Measurements from ENCODE around the gene SLC12A7.
"Not testable (repeated sequence)": the region's sequence is repeated elsewhere in the genome, so short reads cannot be mapped to it uniquely, and the experiment has no call there.

Gene SLC12A7

DNA sequence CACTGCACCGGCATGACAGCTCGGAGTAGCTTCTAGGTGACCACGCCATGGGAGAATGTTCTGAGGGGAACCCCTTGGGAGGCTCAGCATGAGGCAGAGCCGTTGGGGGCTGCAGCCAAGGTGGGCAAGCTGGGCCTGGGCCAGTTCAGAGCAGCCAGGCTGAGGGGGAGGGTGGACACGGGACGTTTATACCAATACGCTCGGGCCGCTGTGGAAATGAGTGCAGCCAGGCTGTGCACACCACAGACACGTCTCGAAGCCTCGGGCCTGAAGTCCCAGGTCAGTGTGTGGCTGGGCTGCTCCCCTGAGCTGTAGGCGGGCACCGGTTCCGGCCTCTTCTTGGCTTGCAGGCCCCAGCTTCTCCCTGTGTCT is 28.9 kb upstream of the SLC12A7 start:
- DNase-seq (ENCODE audit: low spot score), result no peak

GRCh38 chr5:1140171-1140817 is 28.4 kb upstream of the SLC12A7 start:
- peak; percentile 42 for DNase-seq (ENCODE audit: low spot score)

- DNase-seq (ENCODE audit: low spot score), result no peak
Observed at GRCh38 chr5:1139331-1140170, 27.7 kb upstream of the SLC12A7 start.

GRCh38 chr5:1138445-1139245 is 26.8 kb upstream of the SLC12A7 start:
- DNase-seq (ENCODE audit: low spot score), result no peak

DNA sequence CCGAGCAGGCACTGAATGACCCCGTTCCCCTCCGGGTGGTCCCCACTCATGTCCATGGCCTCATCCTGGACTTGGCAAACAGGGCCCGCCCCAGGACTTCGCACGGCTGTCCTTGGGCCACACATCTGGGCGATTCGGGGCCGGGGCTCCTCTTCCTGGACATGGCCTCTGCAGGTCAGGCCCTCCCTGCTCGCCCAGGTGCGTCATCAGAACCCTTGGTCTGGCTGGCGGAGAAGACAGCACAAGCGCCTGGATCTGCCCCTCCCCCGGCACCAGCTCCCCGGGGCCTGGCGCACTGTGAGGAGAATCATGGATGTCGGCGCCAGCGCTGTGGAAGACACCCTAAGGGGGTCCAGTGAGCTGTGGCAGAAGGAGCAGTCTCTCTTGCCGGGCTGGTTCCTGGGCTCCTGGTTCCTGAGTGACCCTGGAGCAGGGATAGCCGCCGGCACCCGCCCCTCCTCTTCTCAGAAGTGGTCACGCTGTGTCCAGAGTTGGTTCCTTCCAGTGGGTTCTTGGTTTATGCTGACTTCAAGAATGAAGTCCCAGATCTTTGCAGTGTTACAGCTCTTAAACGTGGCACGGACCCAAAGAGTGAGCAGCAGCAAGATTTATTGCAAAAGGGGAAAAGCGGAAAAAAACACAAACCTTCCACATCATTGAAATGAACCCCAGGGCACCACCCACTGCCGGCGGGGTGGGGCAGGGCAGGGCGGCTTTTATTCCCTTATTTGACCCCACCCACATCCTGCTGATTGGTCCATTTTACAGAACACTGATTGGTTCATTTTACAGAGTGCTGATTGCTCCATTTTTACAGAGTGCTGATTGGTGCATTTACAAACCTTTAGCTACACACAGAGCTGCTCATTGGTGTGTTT is 25.9 kb upstream of the SLC12A7 start:
- no peak for DNase-seq (ENCODE audit: low spot score)

DNA sequence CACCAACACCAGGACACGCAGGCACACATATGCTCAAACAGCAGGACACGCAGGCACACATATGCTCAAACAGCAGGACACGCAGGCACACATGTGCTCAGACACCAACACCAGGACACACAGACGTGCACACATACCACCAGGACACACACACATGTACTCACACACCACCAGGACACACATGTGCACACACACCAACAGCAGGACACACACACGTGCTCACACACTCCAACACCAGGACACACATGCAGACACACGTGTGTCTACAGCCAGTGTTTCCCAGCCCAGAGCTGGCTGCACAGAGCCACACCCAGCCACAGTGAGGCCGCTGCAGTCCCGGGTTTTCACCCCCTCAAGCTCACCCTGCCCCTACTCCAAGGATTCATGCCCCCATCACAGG is 25.0 kb upstream of the SLC12A7 start:
- no peak for DNase-seq (ENCODE audit: low spot score)

GRCh38 chr5:1135696-1136525 is 24.0 kb upstream of the SLC12A7 start:
- no peak for DNase-seq (ENCODE audit: low spot score)

GRCh38 chr5:1134478-1134877 is 22.6 kb upstream of the SLC12A7 start:
- DNase-seq (ENCODE audit: low spot score), result no peak

GRCh38 chr5:1133510-1134201 is 21.8 kb upstream of the SLC12A7 start:
- no peak for DNase-seq (ENCODE audit: low spot score)

DNA sequence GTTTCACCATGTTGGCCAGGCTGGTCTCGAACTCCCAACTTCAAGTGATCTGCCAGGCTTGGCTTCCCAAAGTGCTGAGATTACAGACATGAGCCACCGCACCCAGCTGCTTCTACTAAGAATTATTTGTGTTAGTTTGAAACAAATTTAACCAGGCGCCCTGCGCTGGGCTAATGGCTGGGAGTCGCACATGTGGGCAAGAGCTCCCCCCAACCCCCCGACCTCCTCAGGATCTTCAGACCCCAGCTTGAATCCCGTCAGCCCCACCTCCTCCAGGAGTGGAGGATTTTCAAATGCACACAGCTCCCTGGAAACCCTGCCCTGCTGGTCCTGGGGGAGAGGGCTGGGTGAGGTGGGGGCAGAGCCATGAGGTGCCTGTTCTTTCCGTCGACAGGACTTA is 21.2 kb upstream of the SLC12A7 start:
- DNase-seq (ENCODE audit: low spot score), result no peak

DNA sequence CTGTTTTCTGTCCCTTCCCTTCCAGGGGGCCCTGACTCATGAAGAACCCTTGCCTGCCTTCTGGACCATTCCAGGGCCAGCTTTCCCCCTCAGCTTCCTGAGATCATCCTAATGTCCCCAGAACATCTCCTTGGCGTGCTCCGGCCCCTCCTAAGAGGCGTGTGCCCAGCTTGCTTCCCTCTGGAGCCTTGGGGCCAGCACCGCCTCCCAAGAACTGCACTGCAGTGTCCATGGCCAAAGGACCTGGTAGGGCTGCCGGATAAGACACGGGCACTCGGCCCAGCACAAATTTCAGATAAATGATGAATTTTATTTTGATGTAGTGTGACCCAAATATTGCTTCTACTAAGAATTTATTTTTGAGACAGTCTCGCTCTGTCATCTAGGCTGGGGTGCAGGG is 20.7 kb upstream of the SLC12A7 start:
- DNase-seq (ENCODE audit: low spot score), result no peak

- DNase-seq (ENCODE audit: low spot score), result no peak
Observed at GRCh38 chr5:1131726-1132125, 19.9 kb upstream of the SLC12A7 start.

- no peak for DNase-seq (ENCODE audit: low spot score)
Observed at GRCh38 chr5:1131191-1131621, 19.3 kb upstream of the SLC12A7 start.

- no peak for DNase-seq (ENCODE audit: low spot score)
Observed at GRCh38 chr5:1130218-1130946, 18.5 kb upstream of the SLC12A7 start.

DNA sequence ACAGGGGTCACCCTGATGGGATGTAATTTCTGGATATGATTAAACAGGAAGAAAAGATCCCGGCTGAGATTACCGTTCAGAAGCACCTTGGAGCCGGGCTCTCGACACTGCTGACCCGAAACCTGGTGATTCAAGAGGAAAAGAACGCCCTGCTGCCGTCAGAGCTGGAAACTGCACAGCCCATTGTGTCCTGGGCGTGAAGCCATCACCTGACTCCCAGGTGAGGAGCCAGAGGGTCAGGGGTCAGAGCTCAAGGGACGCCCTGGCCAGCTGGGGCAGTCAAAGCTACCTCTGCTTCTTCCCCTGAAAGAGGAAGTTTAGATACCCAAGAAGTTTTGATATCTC is 17.8 kb upstream of the SLC12A7 start:
- DNase-seq (ENCODE audit: low spot score), result no peak

DNA sequence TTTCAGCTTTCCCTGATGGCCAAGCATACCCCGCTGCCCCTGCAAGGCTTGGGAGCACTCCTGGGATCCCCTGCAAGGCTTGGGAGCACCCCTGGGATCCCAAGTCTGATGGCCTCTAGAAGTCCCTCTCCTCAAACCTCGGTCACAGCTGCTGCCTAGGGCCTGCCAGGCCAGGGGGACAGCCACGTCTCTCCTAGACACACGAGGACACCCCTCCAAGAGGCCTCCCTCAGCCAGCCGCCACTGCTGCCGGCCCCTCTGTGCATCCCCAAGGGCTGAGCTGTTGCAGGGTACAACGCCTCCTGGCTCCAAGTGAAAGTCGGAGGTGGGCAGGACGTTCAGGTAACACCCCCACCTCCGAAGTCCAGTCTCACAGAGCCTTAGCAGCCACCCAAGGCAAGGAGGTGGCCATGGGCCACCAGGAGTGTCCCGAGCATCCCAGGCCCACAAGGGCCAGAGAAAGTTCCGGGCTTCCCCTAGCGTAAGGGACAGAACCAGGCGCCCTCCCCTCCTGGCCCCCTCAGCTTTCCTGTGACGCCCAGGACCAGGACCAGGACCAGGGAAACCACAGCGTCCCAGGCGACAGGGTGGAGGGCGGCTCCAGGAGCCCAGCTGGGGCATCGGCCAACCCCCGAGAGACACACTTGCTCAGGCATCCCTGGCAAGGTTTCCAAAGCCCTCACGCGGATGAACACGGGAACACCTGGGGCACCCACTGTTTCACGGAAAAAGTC is 17.3 kb upstream of the SLC12A7 start:
- DNase-seq (ENCODE audit: low spot score), result no peak

GRCh38 chr5:1127959-1128785 is 16.3 kb upstream of the SLC12A7 start:
- DNase-seq (ENCODE audit: low spot score), result peak; percentile 49

DNA sequence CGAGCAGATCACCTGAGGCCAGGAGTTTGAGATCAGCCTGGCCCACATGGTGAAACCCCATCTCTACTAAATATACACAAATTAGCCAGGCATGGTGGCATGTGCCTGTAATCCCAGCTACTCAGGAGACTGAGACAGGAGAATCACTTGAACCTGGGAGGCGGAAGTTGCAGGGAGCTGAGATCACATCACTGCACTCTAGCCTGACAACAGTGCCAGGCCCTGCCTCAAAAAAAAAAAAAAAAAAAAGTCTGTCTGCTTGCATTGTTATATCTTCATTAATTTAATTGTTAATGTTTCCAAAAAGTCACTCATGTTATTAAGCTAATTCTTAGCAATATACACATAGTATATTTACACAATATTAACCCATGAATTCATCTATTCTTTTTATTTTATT is 13.8 kb upstream of the SLC12A7 start:
- DNase-seq (ENCODE audit: low spot score), result not testable (repeated sequence)

All from AG08395 (cell line).